Sigmoid colon (tissue), 4 donors: ENCODE results near the gene PACS2.

ENCODE experiments used
- CTCF ChIP-seq, 4 experiments: fragments of 450-650 bp in 3 of 4; fragments of 200-600 bp in 1 of 4; IDR thresholded peaks; one replicate each; pipeline ENCODE4 v1.5.1; 2016 to 2019; ENCODE audit warnings: antibody characterized with exemption in 4 of 4, mild to moderate bottlenecking in 3 of 4, moderate library complexity in 2 of 4
- EP300 ChIP-seq, 4 donors: sonication (generic); formaldehyde crosslinking; IDR thresholded peaks; one replicate each; pipeline ENCODE4 v1.6.1; 2017; ENCODE audit warnings: antibody characterized with exemption in 4 of 4
- POLR2A ChIP-seq, 2 donors: fragments of 450-650 bp; IDR thresholded peaks; one replicate each; pipeline ENCODE4 v1.6.1; 2016; ENCODE audit warnings: antibody characterized with exemption in 2 of 2, mild to moderate bottlenecking in 2 of 2, moderate library complexity in 2 of 2
- POLR2AphosphoS5 ChIP-seq, 4 donors: sonication (generic); formaldehyde crosslinking; IDR thresholded peaks; one replicate each; pipeline ENCODE4 v1.6.1; 2017; ENCODE audit warnings: antibody characterized with exemption in 4 of 4

- TF ChIP-seq CTCF (IDR thresholded peaks at IDR 0.05) (no peak), POLR2A (IDR thresholded peaks at IDR 0.05) (no peak), EP300 (IDR thresholded peaks at IDR 0.05) (no peak), POLR2AphosphoS5 (IDR thresholded peaks at IDR 0.05) (no peak)
Measured at GRCh38 chr14:105422695-105423487, 108.3 kb downstream of the PACS2 start.
